Bone marrow (tissue), 2 donors: Measurements from ENCODE around the gene ZNF316.

Experiments
- DNase-seq, 2 donors: peaks; one replicate each; lab custom pipeline; 2025; lab: John Stamatoyannopoulos, UW

The ZNF316 gene

DNA sequence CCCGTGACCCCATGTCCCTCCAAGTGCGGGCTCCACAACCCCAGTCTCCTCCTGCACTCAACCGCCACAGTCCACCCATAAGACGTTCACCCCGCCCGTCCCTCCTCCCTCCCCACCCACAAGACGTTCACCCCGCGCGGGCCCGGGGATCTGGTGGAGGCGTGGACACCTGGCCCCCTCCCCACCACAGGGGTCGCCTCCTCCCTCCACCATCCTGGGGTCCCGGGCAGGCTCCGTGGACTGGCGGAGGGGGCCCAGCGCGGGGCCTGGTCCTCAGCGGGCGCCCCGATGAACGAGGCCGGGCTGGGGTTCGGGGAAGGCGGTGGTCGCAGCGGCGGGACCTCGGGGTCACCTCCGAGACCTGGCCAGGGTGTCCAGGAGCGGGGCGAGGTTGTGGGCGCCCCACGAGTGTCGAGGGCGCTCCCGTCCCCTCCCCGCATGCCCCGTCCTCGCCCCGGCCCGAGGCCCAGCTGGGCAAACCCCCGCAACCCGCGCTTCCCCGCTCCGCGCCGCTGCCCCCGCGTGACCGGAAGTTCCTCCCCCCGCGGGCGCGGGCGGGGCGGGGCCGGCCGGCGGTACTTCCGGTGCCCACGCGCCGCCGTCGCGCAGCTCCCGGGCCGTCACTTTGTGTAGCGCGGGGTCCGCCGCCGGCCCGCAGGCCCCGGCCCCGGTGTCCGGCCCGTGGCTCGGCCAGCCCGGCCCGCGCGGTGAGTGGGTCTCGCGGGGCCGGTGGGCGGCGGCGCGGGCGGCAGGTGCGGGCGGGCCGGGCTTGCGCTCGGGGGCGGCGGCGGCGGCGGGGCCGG lies at the start of gene ZNF316:
Gene ZNF316, plus strand, starts transcription at position 578 of the 803 bp plus-strand sequence. CDS start 5,092 bp downstream, outside the sequence.
- DNase-seq, result peak in 1 of 2 donors; percentile 18

DNA sequence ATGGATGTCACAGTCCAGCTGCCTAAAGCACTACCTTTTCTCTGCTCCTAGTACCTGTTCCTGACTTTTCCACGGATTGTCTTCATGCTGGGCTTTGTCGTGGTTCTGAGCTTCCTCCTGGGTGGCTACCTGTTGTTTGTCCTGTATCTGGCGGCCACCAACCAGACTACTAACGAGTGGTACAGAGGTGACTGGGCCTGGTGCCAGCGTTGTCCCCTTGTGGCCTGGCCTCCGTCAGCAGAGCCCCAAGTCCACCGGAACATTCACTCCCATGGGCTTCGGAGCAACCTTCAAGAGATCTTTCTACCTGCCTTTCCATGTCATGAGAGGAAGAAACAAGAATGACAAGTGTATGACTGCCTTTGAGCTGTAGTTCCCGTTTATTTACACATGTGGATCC lies 48.6 kb upstream of the ZNF316 start:
- DNase-seq, result no peak

DNA sequence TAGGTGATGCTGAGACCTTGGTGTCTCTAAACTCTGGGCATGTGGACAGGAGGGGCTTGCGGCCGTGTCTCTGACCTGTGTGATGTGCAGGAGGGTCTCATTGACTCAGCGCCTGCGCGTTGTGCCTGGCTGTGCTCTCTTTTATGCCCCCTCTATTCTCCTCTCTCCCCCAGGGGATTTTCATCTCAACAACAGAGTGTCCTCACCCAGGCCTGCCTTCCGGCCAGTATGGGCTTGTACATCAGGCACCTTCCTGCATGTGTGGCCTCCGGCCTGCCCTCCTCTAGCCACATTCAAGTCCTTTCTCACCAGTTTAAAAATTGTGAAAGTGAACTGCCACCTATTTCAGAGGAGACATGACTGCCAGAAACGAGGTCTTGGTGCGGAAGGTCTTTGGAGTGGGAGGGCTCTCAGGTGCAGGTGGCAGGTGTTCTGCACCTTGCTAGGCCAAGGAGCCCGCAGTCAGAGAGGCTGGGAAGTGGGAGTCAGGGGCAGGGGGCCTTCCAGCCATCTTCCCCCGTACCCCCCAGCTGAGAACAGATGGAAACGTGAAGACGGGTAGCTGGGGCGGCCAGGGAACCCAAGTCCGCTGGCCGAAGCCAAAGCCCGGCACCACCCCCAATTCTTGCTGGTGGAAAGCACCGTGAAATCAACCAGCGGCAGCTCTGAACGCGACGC lies 47.8 kb upstream of the ZNF316 start:
- DNase-seq, result no peak

DNA sequence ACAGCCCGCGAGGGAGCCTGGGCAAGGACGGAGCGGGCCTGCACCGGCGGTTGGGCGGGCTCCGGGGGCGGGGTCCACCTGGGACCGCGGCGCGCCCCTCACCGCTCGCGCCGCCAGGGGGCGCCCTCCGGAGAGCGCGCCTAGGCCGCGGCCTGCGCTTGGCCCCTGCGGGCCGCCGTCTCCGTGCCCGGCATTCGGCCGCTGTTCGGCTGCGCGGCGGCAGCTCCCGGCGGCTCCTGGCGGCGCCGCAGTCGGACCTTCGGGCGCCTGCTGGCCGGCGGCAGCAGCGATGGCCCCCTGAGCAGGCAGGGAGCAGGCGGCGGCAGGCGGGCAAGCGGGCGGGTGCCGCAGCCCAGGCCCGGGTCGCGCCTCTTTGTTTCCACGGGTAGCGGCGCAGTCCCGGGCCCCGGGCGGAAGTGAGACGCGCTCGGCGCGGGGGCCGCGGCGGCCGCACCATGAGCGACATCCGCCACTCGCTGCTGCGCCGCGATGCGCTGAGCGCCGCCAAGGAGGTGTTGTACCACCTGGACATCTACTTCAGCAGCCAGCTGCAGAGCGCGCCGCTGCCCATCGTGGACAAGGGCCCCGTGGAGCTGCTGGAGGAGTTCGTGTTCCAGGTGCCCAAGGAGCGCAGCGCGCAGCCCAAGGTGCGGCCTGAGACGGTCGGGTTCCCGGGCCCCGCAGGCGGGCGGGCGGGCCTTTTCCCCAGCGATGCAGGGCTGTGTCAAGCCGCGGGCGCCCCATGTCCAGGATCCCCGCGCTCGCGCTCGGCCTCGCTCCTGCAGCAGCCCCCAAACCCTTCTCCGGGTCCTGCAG lies 47.1 kb upstream of the ZNF316 start, which contains the start of gene INTS15:
Gene INTS15, plus strand, starts transcription at position 193 of the 816 bp plus-strand sequence. Its CDS starts 263 bp downstream, at position 456.
- peak; percentile 32 to 86 for DNase-seq

DNA sequence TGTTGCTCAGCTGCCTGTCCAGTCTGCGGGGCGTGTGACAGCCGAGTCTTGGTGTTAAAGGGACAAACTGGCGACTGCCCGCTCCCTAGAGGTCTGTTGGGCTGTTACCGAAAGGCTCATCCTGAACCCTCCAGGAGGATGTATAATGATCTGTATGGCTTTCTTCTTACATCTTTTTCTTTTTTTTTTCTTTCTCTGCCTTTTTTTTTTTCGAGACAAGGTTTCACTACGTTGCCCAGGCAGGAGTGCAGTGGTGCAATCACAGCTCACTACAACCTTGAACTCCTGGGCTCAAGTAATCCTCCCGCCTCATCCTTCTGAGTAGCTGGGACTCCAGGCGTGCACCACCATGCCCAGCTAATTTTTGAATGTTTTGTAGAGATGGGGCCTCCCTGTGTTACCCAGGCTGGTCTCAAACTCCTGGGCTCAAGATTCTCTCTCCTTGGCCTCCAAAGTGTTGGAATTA lies 46.4 kb upstream of the ZNF316 start:
- DNase-seq, result no peak

DNA sequence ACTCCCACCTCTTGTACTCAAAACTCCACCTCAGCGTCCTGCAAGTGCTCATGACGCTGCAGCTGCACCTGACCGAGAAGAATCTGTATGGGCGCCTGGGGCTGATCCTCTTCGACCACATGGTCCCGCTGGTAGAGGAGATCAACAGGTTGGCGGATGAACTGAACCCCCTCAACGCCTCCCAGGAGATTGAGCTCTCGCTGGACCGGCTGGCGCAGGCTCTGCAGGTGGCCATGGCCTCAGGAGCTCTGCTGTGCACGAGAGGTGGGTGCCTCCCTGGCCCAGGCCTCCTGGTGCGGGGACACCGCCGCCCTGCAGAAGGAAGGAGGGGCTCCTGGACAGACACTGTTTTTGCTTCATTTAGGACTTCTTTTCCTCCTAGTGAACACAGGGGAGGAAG lies 37.0 kb upstream of the ZNF316 start:
- no peak for DNase-seq

DNA sequence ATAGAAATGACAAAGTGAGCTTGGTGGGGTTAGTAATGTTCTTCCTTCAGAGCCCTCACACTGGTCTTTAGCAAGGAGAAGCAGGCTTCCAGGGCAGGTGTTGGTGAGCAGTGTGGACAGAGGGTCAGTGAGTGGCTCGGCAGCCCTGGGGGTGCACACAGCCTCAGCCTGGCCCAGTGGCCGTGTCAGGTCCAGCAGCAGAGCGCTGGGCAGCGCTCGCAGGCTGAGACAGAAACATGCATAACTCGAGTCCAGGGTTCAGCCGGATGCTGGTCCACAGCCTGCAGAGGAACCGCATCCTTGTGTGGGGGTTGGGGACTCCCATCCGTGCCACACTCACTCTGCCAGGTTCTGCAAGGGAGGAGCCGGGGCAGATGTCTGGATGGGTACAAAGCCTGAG lies 32.7 kb upstream of the ZNF316 start:
- no peak for DNase-seq

DNA sequence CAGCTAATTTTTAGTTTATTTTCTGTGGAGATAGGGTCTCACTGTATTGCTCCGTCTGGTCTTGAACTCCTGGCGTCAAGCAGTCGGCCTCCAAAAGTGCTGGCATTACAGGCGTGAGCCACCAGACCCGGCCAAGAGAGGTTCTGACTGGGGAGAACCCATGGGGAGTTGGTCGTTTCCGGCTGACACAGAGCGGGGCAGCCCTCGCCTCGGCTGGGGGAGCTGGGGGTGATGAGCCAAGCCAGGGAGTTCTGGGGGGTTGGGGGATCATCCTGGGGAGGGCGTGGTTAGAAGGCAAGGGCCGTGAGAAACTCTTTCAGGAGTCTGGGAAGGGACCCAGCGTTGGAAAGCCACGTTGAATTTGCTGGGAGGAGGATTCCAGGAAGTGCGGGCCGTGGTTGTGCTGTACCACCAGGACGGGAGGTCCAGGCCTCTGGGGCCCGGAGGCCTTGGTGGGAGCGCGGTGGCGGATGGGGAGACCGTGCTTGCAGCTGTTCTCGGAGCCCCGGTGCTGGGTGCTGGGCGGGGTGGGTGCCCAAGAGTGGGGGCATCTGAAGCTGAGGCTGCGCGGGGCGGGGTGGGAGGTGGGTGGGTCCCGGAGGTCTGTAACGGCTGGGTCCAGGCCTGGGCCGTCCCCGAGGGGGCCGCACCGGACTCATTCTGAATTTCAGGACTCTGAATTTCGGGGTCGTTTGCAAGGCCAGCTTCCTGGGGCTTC lies 30.1 kb upstream of the ZNF316 start:
- no peak for DNase-seq

DNA sequence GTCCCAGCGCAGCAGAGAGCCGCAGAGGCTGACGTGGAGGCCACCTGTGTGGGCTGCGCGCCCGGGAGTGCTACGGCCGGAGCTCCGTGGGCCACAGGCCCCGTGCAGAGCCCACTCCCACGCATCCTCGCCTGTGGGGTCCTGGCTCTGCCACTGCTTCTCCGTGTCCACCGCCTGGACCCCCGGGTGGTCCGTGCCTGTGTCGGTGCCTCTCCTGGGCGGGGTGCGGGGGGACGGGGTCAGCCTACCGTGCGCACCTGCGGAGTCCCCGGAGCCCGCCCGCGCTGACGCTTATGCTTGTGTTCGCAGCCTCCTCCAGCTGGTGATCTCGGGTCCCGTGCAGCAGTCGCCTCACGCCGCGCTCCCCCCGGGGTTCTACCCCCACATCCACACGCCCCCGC lies 29.5 kb upstream of the ZNF316 start:
- no peak for DNase-seq

DNA sequence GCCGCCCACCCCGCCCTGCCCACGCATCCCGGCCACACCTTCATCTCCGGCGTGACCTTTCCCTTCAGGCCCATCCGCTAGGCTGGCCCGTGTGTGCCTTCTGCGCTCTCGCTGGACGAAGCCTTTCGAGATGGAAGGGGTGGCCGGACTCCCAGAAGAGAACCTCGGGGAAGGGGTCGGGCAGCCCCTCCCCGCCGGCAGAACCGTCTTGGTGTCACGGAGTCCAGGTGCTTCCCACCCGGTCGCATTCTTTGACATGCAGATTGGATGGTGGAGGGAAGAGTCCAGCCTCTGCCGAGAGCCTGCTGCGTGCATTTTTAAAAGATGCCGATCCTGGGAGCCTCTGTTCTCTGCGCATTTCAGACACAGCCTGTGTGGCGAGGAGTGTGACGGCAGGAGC lies 29.0 kb upstream of the ZNF316 start:
- no peak for DNase-seq

DNA sequence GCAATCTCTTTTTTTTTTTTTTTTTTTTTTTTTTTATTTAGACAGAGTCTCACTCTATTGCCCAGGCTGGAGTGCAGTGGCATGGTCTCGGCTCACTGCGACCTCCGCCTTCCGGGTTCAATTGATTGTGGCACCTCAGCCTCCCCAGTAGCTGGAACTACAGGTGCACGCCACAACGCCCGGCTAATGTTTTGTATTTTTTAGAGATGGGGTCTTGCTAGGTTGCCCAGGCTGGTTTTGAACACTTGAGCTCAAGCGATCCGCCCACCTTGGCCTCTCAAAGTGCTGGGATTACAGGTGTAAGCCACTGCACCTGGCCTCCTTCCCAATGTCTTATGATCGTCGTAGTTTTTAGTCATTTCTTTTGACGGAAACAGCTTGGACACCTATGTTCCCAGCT lies 28.3 kb upstream of the ZNF316 start:
- no peak for DNase-seq

DNA sequence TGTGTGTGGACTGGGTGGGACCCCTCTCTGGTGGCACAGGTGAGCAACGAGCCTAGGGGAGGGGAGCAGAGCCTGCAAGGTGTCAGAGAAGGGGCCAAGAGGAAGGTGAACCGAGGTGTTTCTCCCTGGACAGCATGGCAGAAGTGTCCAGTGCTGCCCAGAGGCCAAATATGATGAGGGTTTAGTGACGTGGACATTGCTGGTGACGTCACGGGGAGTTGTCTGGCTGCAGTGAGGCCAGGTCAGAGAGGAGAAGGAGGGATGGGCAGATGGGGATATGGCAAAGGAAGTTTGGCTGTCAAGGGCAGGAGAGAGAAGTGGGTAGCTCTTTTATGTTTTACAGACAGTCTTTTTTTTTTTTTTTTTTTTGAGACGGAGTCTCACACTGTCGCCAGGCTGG lies 24.3 kb upstream of the ZNF316 start:
- no peak for DNase-seq

DNA sequence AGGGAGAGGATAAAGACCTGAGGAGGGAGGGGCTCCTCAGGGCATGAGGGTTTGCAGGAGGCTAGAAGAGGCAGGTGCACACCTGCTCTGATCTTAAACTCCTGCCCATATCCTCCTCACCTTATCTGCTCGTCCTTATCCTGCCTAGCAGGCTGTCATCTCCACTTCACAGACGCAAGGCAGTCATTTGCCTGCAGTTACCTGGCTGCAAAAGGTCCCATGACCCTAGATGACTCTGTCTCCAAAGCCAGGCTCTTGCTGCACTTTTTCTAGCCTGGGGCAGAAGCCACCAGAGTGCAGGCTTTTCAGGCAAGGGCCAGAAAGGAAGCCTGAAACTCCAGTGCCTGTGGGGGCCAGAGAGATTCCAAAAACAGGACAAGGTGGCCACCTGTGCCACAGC lies 23.4 kb upstream of the ZNF316 start:
- no peak for DNase-seq

DNA sequence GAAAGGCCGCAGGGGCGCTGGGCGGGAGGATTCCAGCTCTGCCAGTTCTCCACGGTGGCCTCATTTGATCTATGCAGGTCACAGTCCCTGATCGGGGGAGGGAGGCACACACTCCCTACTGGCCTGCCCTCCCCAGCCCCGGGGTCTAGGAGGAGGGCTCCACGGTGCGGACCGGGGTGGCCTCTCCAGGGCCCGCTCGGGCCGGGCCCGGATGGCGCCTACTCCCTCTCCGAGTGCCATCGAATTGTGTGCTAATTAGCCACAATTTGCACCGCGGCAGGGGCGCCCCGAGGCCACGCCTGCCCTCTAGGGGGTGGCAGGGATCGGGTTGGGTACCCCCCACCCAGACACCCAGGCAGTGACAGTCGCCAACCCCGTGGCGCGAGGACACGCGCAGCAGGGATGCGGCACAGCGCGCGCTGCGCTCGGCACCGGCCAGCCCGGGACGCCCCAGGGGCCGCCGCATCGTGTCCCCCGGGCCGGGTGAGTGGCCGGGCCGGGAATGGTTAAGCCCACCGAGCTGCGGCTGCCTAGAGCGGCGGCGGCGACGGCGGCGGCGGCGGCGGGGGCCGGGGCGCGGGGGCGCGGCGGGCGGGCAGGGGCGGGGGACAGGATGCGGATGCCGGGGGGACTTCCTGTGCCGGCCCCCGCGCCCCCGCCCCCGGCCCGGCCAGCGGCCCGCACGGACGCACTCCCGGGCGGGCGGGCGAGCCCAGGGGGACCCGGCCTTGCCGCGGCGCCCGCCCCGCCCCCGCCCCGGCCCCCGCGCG lies 22.0 kb upstream of the ZNF316 start, which contains the start of gene ZNF853:
Gene ZNF853, plus strand, starts transcription at position 658 of the 770 bp plus-strand sequence. CDS start 565 bp downstream, outside the sequence.
- DNase-seq, result no peak

DNA sequence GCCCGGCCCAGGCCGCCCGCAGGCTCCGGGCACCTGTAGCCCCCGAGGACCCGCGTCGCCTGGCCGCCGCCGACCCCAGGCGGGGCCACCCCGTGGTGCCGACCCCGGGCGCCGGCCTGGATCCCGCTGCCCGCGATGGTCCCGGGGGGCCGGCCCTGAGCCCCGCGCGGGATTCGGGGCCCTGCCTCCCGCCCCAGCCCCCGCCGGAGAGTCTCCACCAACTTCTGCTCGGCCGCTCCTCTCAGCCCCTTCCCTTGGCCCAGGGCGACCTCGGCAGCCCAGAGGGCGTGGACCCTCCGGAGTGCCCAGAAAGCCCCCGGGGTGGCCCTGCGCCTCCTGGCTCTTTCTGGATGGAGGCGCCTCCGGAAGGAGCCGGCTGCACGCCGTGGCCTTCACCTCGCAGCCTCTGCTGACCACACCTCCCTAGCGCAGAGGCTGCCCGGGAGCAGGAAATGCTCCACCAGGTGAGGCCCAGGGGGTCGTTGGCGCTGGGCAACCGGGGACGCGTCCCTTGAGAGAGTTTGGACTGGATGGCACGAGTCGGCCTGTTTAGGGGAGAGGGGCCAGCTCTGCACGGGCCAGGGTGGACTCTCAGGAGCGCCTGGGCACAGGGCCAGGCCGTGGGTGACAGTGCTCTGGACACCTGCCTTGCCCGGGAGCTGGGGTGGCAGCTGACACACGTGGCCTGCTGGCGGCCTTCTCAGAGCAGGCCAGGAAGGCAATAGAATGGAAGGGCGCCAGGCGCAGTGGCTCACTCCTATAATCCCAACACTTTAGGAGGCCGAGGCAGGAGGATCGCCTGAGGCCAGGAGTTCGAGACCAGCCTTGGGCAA lies 21.2 kb upstream of the ZNF316 start:
- no peak for DNase-seq

DNA sequence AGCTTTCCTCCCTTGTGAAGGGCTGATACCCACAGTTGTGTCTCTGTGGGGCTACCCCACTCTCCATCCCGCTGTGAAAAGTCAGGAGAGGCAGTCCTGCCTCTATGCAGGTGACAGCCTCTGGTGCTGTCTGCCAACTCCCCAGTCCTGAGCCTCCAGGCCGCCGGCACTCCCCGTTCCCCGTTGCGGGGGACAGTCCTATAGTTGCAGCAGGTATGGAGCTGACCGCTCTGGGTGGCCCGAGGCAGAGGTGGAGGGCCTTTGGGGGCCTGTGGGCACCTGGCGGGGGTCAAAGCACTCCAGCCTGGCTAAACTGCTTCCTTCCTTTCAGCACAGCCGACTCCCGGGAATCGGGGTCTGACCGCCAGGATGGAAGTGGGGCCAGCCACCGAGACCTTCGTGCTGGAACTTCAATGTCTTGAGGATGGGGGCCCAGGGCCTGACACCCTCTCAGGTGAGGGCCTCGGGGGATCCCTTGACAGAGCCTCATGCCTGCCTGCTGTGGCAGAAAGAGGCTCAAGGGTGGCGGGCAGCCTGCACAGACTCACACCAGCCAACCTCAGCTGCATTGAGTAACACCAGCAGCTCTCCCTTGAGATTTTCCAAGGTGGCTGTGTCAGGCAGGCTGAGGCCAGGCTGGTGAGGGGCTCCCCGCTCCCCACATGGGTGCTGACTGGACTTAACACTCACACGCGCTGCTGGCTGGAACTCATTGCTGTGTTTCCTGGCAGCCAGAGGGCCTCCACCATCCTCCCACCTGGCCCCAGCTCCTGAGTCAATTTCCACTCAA lies 20.1 kb upstream of the ZNF316 start:
- no peak for DNase-seq

DNA sequence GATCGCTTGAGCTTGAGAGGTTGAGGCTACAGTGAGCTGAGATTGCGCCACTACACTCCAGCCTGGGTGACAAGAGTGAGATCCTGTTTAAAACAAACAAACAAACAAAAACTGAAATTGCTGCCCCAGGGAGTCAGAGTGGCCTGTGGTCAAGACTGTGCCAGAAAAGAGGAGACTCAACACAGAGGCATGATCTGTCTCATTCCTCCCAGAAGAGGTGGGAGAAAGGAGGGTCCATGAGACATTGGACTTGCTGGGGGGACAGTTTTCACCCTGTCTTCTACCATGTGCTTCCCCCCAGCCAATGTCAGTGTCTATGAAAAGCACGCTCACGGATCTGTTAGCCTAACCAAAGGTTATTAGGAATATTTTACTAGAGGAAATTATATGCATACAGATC lies 18.5 kb upstream of the ZNF316 start:
- no peak for DNase-seq

DNA sequence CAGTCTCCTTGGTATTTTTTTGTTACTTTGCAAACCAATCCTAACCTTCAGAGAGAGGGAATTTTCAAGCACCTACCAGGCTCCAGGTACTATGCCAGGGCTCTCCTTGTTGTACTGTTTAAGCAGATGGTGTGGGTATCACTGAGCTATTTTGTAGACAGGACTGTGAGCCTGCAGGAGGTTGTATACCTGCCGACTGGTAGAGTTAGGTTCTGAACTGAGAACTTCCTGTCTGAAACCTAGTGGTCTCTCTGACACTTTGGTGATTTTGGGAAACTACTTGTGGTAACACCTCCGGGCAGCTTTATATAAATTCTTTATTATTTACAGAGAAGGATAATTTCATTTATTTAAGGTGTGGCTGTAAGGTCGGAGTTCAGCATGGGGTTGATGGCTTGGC lies 17.2 kb upstream of the ZNF316 start:
- no peak for DNase-seq
